CD4-positive, alpha-beta T cell (primary cell): ENCODE results near the gene FRYL. TPM values are rescaled to one million over a fixed set of nuclear protein-coding genes. Genes with fewer than 3 reads are reported as not detected.

ENCODE experiments used
- ATAC-seq: fragments of 200-7000 bp; cut with Tn5 transposase; one replicate; pipeline ENCODE4 v1.10.0; 2022; ENCODE audit warnings: mild to moderate bottlenecking; ENCODE audit not compliant: poor library complexity
- CTCF ChIA-PET: fragments of 350-600 bp; sonication (Branson Sonifier 250); formaldehyde crosslinking; loops from one replicate; lab custom pipeline; 2021; ENCODE audit warnings: antibody characterized with exemption, inconsistent platforms; lab: Charles Lee
- POLR2A ChIA-PET: fragments of 350-600 bp; sonication (Branson Sonifier 250); formaldehyde crosslinking; loops from one replicate; lab custom pipeline; 2021; ENCODE audit warnings: antibody characterized with exemption, inconsistent platforms; lab: Charles Lee
- DNase-seq, 14 experiments: peaks; one replicate each; pipeline ENCODE4 v3.0.0-alpha.2; 2013 to 2020; ENCODE audit warnings: mixed read lengths in 2 of 14
- H3K27ac ChIP-seq, 2 donors: one replicate each; pipeline versions ENCODE4 v1.5.1 to v1.7.0; 2013; ENCODE audit warnings: low read length in 2 of 2, low read depth in 1 of 2, mild to moderate bottlenecking in 1 of 2
- H3K27me3 ChIP-seq, 2 experiments: 1 replicate in 1 of 2; 2 replicates in 1 of 2; pipeline versions ENCODE4 v1.6.1 to v1.7.0; 2013; ENCODE audit warnings: low read length in 2 of 2, control low read depth in 1 of 2, mild to moderate bottlenecking in 1 of 2, moderate library complexity in 1 of 2; ENCODE audit not compliant: insufficient read depth in 2 of 2, control insufficient read depth in 1 of 2
- H3K36me3 ChIP-seq: one replicate; pipeline ENCODE4 v1.6.1; 2013; ENCODE audit warnings: low read length, control low read depth; ENCODE audit not compliant: insufficient read depth
- H3K4me1 ChIP-seq: one replicate; pipeline ENCODE4 v1.6.1; 2013; ENCODE audit warnings: low read length, control low read depth; ENCODE audit not compliant: insufficient read depth
- H3K4me3 ChIP-seq: one replicate; pipeline ENCODE4 v1.5.1; 2013; ENCODE audit warnings: mild to moderate bottlenecking, low read length, moderate library complexity
- H3K9me3 ChIP-seq, 2 experiments: 1 replicate in 1 of 2; 2 replicates in 1 of 2; pipeline versions ENCODE4 v1.6.1 to v1.7.0; 2013; ENCODE audit warnings: low read length in 2 of 2, mild to moderate bottlenecking in 2 of 2, control low read depth in 1 of 2, moderate library complexity in 1 of 2; ENCODE audit not compliant: control insufficient read depth in 1 of 2, insufficient read depth in 1 of 2
- H3K27ac Mint-ChIP-seq: one replicate; pipeline ENCODE4 v1.8.0; 2020; ENCODE audit warnings: mixed read lengths
- H3K27me3 Mint-ChIP-seq: one replicate; pipeline ENCODE4 v1.8.0; 2021; ENCODE audit warnings: mixed read lengths
- H3K36me3 Mint-ChIP-seq: one replicate; pipeline ENCODE4 v1.8.0; 2021; ENCODE audit warnings: low read depth, mixed read lengths
- H3K4me1 Mint-ChIP-seq: one replicate; pipeline ENCODE4 v1.8.0; 2021; ENCODE audit warnings: low read depth, mixed read lengths
- H3K4me3 Mint-ChIP-seq: one replicate; pipeline ENCODE4 v1.8.0; 2020; ENCODE audit warnings: mild to moderate bottlenecking, mixed read lengths
- H3K9me3 Mint-ChIP-seq: one replicate; pipeline ENCODE4 v1.8.0; 2020; ENCODE audit warnings: mixed read lengths
- intact Hi-C, 2 experiments: fragments of 100-400 bp; cut with DNase I in 1 of 2; cut with micrococcal nuclease in 1 of 2; formaldehyde crosslinking; loops; one replicate each; pipeline versions ENCODE4 v1.15.1 to v1.9.0; 2023 to 2025; cut with DNase I, micrococcal nuclease
- total RNA-seq, 174 experiments: library from RNA in 2 of 174; stranded (reverse) in 2 of 174; gene quantifications; one replicate each; pipeline ENCODE4 v1.2.3 and lab custom pipeline; 2021 to 2026
- TF ChIP-seq, protein P1 (sequence below): fragments of 200-600 bp; IDR thresholded peaks from one replicate; pipeline ENCODE4 v1.8.0; 2022; ENCODE audit warnings: antibody characterized with exemption, mild to moderate bottlenecking

The FRYL gene
- total RNA-seq, 2 experiments from 2014 or later, result 86.1 to 87.7 TPM

DNA sequence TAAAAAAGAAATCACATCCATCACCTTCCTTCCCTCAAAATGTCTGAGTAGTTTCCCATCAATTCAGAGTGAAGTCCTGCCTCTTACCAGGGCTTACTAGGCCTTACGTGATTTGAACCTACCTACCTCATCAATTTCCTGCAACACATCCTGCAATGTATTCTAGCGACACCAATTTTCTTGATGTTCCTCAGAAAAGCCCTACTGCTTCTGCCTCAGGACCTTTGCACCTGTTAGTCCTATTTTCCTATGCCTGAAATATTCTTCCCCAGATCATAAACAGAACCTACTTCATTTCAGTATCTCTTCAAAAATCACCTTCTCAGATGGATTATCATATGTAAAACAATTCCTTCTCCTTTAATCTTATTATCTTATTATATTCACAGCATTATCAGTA is 237.2 kb downstream of the FRYL start:
- H3K27ac Mint-ChIP-seq, result no peak overlapping the region
- ChIA-PET POLR2A (no interaction called here), CTCF (no interaction called here)
- Histone ChIP-seq H3K36me3 (peaks cover 86% of the 10 kb centered on the region), H3K27me3 (no peaks in the 10 kb centered on the region), H3K27ac (no peak overlapping the region), H3K4me1 (no peaks in the 10 kb centered on the region), H3K9me3 (no peaks in the 10 kb centered on the region), H3K4me3 (no peak overlapping the region)
- TF ChIP-seq, protein P1, sequence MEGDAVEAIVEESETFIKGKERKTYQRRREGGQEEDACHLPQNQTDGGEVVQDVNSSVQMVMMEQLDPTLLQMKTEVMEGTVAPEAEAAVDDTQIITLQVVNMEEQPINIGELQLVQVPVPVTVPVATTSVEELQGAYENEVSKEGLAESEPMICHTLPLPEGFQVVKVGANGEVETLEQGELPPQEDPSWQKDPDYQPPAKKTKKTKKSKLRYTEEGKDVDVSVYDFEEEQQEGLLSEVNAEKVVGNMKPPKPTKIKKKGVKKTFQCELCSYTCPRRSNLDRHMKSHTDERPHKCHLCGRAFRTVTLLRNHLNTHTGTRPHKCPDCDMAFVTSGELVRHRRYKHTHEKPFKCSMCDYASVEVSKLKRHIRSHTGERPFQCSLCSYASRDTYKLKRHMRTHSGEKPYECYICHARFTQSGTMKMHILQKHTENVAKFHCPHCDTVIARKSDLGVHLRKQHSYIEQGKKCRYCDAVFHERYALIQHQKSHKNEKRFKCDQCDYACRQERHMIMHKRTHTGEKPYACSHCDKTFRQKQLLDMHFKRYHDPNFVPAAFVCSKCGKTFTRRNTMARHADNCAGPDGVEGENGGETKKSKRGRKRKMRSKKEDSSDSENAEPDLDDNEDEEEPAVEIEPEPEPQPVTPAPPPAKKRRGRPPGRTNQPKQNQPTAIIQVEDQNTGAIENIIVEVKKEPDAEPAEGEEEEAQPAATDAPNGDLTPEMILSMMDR, result no peak
- no peaks in the 10 kb centered on the region for H3K27me3 Mint-ChIP-seq
- no peak for DNase-seq
- H3K4me3 Mint-ChIP-seq, result no peak overlapping the region
- intact Hi-C loops, result loop anchor here (10.0 kb wide), 1 partner anchor 228 kb away; no protein-coding TSS in a partner anchor
- H3K9me3 Mint-ChIP-seq, result no peaks in the 10 kb centered on the region
- H3K4me1 Mint-ChIP-seq, result no peaks in the 10 kb centered on the region
- peaks cover 84% of the 10 kb centered on the region for H3K36me3 Mint-ChIP-seq
- ATAC-seq, result no peak

DNA sequence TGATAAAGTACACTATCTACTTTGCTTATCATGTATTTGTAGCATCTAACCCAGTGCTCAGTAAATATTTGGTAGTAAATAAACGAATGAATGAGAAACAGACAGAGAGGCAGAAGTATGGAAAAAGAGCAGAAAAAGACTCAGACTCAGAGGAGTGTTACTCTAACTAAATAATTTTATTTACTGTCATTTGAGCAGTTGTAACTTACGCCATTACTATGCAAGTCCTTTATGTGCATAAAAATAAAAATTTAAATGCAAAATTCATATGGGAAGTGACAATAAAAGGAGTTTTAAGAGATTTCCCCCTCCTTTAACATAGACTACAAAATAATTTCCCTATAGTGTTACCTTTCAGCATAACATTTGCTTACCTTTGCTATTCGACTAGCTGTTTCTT is 240.5 kb downstream of the FRYL start:
- no peak overlapping the region for H3K27ac Mint-ChIP-seq
- CTCF ChIA-PET, result no interaction called here
- ATAC-seq, result no peak
- H3K9me3 Mint-ChIP-seq, result no peaks in the 10 kb centered on the region
- peaks cover 85% of the 10 kb centered on the region for H3K36me3 Mint-ChIP-seq
- no peak for DNase-seq
- POLR2A ChIA-PET, result no interaction called here
- H3K4me1 Mint-ChIP-seq, result no peaks in the 10 kb centered on the region
- Histone ChIP-seq H3K36me3 (peaks cover 81% of the 10 kb centered on the region), H3K27ac (no peak overlapping the region), H3K27me3 (no peaks in the 10 kb centered on the region), H3K4me1 (no peaks in the 10 kb centered on the region), H3K9me3 (no peaks in the 10 kb centered on the region), H3K4me3 (no peak overlapping the region)
- intact Hi-C loops, result no loop called here
- H3K4me3 Mint-ChIP-seq, result no peak overlapping the region
- H3K27me3 Mint-ChIP-seq, result no peaks in the 10 kb centered on the region
- TF ChIP-seq, protein P1, result no peak

DNA sequence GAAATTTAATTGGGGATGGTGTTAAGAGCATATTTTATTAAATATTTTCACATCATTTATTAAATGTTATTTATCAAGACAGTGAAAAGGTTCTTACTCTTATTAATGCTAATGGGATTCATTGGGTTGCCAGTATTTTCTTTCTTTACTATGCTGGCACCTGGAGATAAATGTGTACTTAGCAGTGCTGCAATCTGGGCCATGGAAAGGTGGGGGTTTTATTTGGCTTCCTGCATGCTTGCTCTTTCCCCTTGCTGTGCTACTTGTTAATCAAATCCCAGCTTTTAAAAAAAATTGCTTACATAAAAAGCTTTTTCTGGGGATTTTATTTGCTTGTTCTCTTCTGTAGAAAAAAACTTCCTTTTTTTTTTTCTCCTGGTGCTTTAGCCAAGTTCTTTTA is 241.7 kb downstream of the FRYL start:
- DNase-seq (no peak), ATAC-seq (no peak)
- no peaks in the 10 kb centered on the region for H3K4me1 Mint-ChIP-seq
- no peaks in the 10 kb centered on the region for H3K9me3 Mint-ChIP-seq
- POLR2A ChIA-PET, result interaction anchor here (0.5 to 0.7 kb wide), 3 partner anchors 200 to 435 kb away, joined by 3 to 5 read pairs (median 4); no protein-coding TSS in a partner anchor
- CTCF ChIA-PET, result no interaction called here
- intact Hi-C loops, result no loop called here
- H3K4me1 ChIP-seq, result no peaks in the 10 kb centered on the region
- H3K4me3 ChIP-seq, result no peak overlapping the region
- H3K27ac Mint-ChIP-seq, result no peak overlapping the region
- H3K27me3 ChIP-seq, result no peaks in the 10 kb centered on the region
- no peak overlapping the region for H3K4me3 Mint-ChIP-seq
- H3K36me3 Mint-ChIP-seq, result peaks cover 84% of the 10 kb centered on the region
- no peak overlapping the region for H3K27ac ChIP-seq
- H3K27me3 Mint-ChIP-seq, result no peaks in the 10 kb centered on the region
- no peaks in the 10 kb centered on the region for H3K9me3 ChIP-seq
- H3K36me3 ChIP-seq, result peaks cover 75% of the 10 kb centered on the region
- TF ChIP-seq, protein P1, result no peak
